ENCODE data around the gene KANK3. TPM values are rescaled to one million over a fixed set of nuclear protein-coding genes. Genes with fewer than 3 reads are reported as not detected.
A peak's percentile ranks its signal among the peaks of the same experiment; 100 is the strongest.

Gene KANK3
- total and polyA plus RNA-seq, 12 donors, result 0.38 to 27.8 (median 18.4) TPM

- TF ChIP-seq CTCF (IDR thresholded peaks at IDR 0.05), result peak in 5 of 6 experiments; percentile 10 to 30 (median 21)
- TF ChIP-seq POLR2A (IDR thresholded peaks at IDR 0.05), result peak; percentile 57 to 81
- H3K4me1 ChIP-seq (replicated peaks in 1 of 2), result peaks cover 38 to 45% of the 10 kb centered on the region in 2 donors
- WGBS, 4 donors, result 0 to 2% (median 1%) methylated on average over 6 to 81 of the region's 81 CpGs
- H3K27ac ChIP-seq, result peak within 1 kb of the TSS; percentile 25 to 95 (median 70)
- H3K4me3 ChIP-seq, result peak within 1 kb of the TSS in 3 of 4 donors; percentile 11 to 53 (median 11)
- H3K9me3 ChIP-seq (replicated peaks in 1 of 3), result no peaks in the 10 kb centered on the region
- intact Hi-C loops (cut with DNase I), result no loop called here
- H3K27me3 ChIP-seq, result no peaks in the 10 kb centered on the region
- H3K36me3 ChIP-seq (replicated peaks in 1 of 2), result no peaks in the 10 kb centered on the region
- DNase-seq, result peak; percentile 51 to 81 (median 72)
Measured at GRCh38 chr19:8363803-8364771, 21.0 kb upstream of the KANK3 start, which contains the start of gene ANGPTL4. ANGPTL4 (plus strand) TSS chr19:8364155; CDS start chr19:8364322, 167 bp downstream.

- Histone ChIP-seq H3K4me3 (no peak overlapping the region), H3K9me3 (replicated peaks in 1 of 3) (no peaks in the 10 kb centered on the region), H3K36me3 (replicated peaks in 1 of 2) (no peaks in the 10 kb centered on the region), H3K4me1 (replicated peaks in 1 of 2) (peaks cover 29 to 33% of the 10 kb centered on the region in 2 donors), H3K27me3 (no peaks in the 10 kb centered on the region), H3K27ac (peak overlapping the region; percentile 52 to 95 (median 70))
- peak; percentile 96 to 99 (median 98) for DNase-seq
- 21 to 28% (median 24%) methylated on average over 11 to 12 of the region's 12 CpGs for WGBS, 4 donors
- TF ChIP-seq CTCF (IDR thresholded peaks at IDR 0.05), result no peak
- no peak for TF ChIP-seq POLR2A (IDR thresholded peaks at IDR 0.05)
- intact Hi-C loops (cut with DNase I), result no loop called here
Measured at GRCh38 chr19:8361921-8362793, 19.1 kb upstream of the KANK3 start.

- Histone ChIP-seq H3K27me3 (no peaks in the 10 kb centered on the region), H3K4me1 (replicated peaks in 1 of 2) (peaks cover 30 to 36% of the 10 kb centered on the region in 2 donors), H3K4me3 (no peak overlapping the region), H3K9me3 (replicated peaks in 1 of 3) (no peaks in the 10 kb centered on the region), H3K36me3 (replicated peaks in 1 of 2) (no peaks in the 10 kb centered on the region), H3K27ac (no peak overlapping the region)
- DNase-seq, result no peak
- intact Hi-C loops (cut with DNase I), result no loop called here
- WGBS, 4 donors, result 71 to 82% (median 72%) methylated on average over 5 to 8 of the region's 8 CpGs
- TF ChIP-seq CTCF (IDR thresholded peaks at IDR 0.05) (no peak), POLR2A (IDR thresholded peaks at IDR 0.05) (no peak)
Measured at GRCh38 chr19:8360196-8360595, 17.1 kb upstream of the KANK3 start.

Measured in adrenal gland (tissue), 12 donors.